T-helper 1 cell treated with Interleukin-12 subunit alpha and Interleukin-12 subunit beta and Interleukin-4 antibody, amounts not matched to agents 30 μg/mL and 1 μg/mL, for 36 hours (primary cell): ENCODE data around the gene DIP2C.
"Not testable (repeated sequence)": the region's sequence is repeated elsewhere in the genome, so short reads cannot be mapped to it uniquely, and the experiment has no call there.

ENCODE experiments used
- H3K27ac Mint-ChIP-seq: one replicate; pipeline ENCODE4 v1.8.0; 2021; ENCODE audit warnings: mild to moderate bottlenecking, mixed read lengths
- H3K27me3 Mint-ChIP-seq: one replicate; pipeline ENCODE4 v1.8.0; 2021; ENCODE audit warnings: low read depth, mixed read lengths
- H3K36me3 Mint-ChIP-seq: one replicate; pipeline ENCODE4 v1.8.0; 2021; ENCODE audit warnings: low read depth, mixed read lengths
- H3K4me1 Mint-ChIP-seq: one replicate; pipeline ENCODE4 v1.8.0; 2021; ENCODE audit warnings: low read depth, mixed read lengths
- H3K4me3 Mint-ChIP-seq: one replicate; pipeline ENCODE4 v1.8.0; 2021; ENCODE audit warnings: mild to moderate bottlenecking, moderate library complexity, mixed read lengths
- H3K9me3 Mint-ChIP-seq: one replicate; pipeline ENCODE4 v1.8.0; 2021; ENCODE audit warnings: mixed read lengths

Gene DIP2C

GRCh38 chr10:282294-283139 is 407.0 kb downstream of the DIP2C start:
- no peak overlapping the region for H3K27ac Mint-ChIP-seq

GRCh38 chr10:279655-280054 is 409.8 kb downstream of the DIP2C start:
- Mint-ChIP-seq H3K4me3 (no peak overlapping the region), H3K27ac (no peak overlapping the region), H3K9me3 (no peaks in the 10 kb centered on the region), H3K36me3 (peaks cover 4% of the 10 kb centered on the region), H3K27me3 (no peaks in the 10 kb centered on the region), H3K4me1 (peaks cover 17% of the 10 kb centered on the region)

More at GRCh38 chr10:282294-283139, 407.0 kb downstream of the DIP2C start:
- Mint-ChIP-seq H3K4me1 (peaks cover 17% of the 10 kb centered on the region), H3K27me3 (no peaks in the 10 kb centered on the region), H3K9me3 (no peaks in the 10 kb centered on the region), H3K4me3 (no peak overlapping the region), H3K36me3 (peaks cover 5% of the 10 kb centered on the region)

- Mint-ChIP-seq H3K4me1 (peaks cover 15% of the 10 kb centered on the region), H3K4me3 (no peak overlapping the region), H3K9me3 (no peaks in the 10 kb centered on the region), H3K27me3 (no peaks in the 10 kb centered on the region), H3K27ac (no peak overlapping the region), H3K36me3 (peaks cover 2% of the 10 kb centered on the region)
Observed at GRCh38 chr10:279232-279631, 410.2 kb downstream of the DIP2C start.

- Mint-ChIP-seq H3K4me1 (peaks cover 10% of the 10 kb centered on the region), H3K27ac (no peak overlapping the region), H3K9me3 (no peaks in the 10 kb centered on the region), H3K4me3 (no peak overlapping the region), H3K36me3 (no peaks in the 10 kb centered on the region), H3K27me3 (no peaks in the 10 kb centered on the region)
Observed at GRCh38 chr10:278707-279106, 410.8 kb downstream of the DIP2C start.

GRCh38 chr10:277963-278362 is 411.5 kb downstream of the DIP2C start:
- Mint-ChIP-seq H3K36me3 (no peaks in the 10 kb centered on the region), H3K9me3 (no peaks in the 10 kb centered on the region), H3K4me3 (no peak overlapping the region), H3K27ac (no peak overlapping the region), H3K4me1 (peaks cover 2% of the 10 kb centered on the region), H3K27me3 (no peaks in the 10 kb centered on the region)

- Mint-ChIP-seq H3K9me3 (no peaks in the 10 kb centered on the region), H3K4me3 (no peak overlapping the region), H3K27ac (no peak overlapping the region), H3K27me3 (no peaks in the 10 kb centered on the region), H3K36me3 (no peaks in the 10 kb centered on the region), H3K4me1 (no peaks in the 10 kb centered on the region)
Observed at GRCh38 chr10:275680-276079, 413.8 kb downstream of the DIP2C start.

- Mint-ChIP-seq H3K4me3 (no peak overlapping the region), H3K9me3 (no peaks in the 10 kb centered on the region), H3K27ac (no peak overlapping the region), H3K27me3 (no peaks in the 10 kb centered on the region), H3K4me1 (no peaks in the 10 kb centered on the region), H3K36me3 (no peaks in the 10 kb centered on the region)
Observed at GRCh38 chr10:274866-275265, 414.6 kb downstream of the DIP2C start.

GRCh38 chr10:273088-273487 is 416.4 kb downstream of the DIP2C start:
- no peak overlapping the region for H3K4me3 Mint-ChIP-seq
- H3K9me3 Mint-ChIP-seq: no peaks in the 10 kb centered on the region
- no peaks in the 10 kb centered on the region for H3K36me3 Mint-ChIP-seq
- no peak overlapping the region for H3K27ac Mint-ChIP-seq
- H3K4me1 Mint-ChIP-seq: no peaks in the 10 kb centered on the region
- H3K27me3 Mint-ChIP-seq: no peaks in the 10 kb centered on the region

GRCh38 chr10:271722-272121 is 417.7 kb downstream of the DIP2C start:
- Mint-ChIP-seq H3K36me3 (no peaks in the 10 kb centered on the region), H3K9me3 (no peaks in the 10 kb centered on the region), H3K27ac (no peak overlapping the region), H3K4me3 (no peak overlapping the region), H3K27me3 (no peaks in the 10 kb centered on the region), H3K4me1 (no peaks in the 10 kb centered on the region)

GRCh38 chr10:271201-271600 is 418.3 kb downstream of the DIP2C start:
- H3K9me3 Mint-ChIP-seq: no peaks in the 10 kb centered on the region
- H3K4me1 Mint-ChIP-seq: no peaks in the 10 kb centered on the region
- H3K27ac Mint-ChIP-seq: no peak overlapping the region
- H3K36me3 Mint-ChIP-seq: no peaks in the 10 kb centered on the region
- no peaks in the 10 kb centered on the region for H3K27me3 Mint-ChIP-seq
- H3K4me3 Mint-ChIP-seq: no peak overlapping the region

- Mint-ChIP-seq H3K4me3 (no peak overlapping the region), H3K9me3 (no peaks in the 10 kb centered on the region), H3K36me3 (no peaks in the 10 kb centered on the region), H3K27ac (no peak overlapping the region), H3K4me1 (no peaks in the 10 kb centered on the region), H3K27me3 (no peaks in the 10 kb centered on the region)
Observed at GRCh38 chr10:269440-270074, 419.9 kb downstream of the DIP2C start.

- Mint-ChIP-seq H3K27me3 (no peaks in the 10 kb centered on the region), H3K9me3 (no peaks in the 10 kb centered on the region), H3K27ac (no peak overlapping the region), H3K4me3 (no peak overlapping the region), H3K4me1 (no peaks in the 10 kb centered on the region), H3K36me3 (no peaks in the 10 kb centered on the region)
Observed at GRCh38 chr10:267705-268104, 421.8 kb downstream of the DIP2C start.

- no peaks in the 10 kb centered on the region for H3K4me1 Mint-ChIP-seq
- no peaks in the 10 kb centered on the region for H3K9me3 Mint-ChIP-seq
- H3K4me3 Mint-ChIP-seq: no peak overlapping the region
- no peaks in the 10 kb centered on the region for H3K36me3 Mint-ChIP-seq
- no peak overlapping the region for H3K27ac Mint-ChIP-seq
- H3K27me3 Mint-ChIP-seq: no peaks in the 10 kb centered on the region
Observed at GRCh38 chr10:266974-267425, 422.5 kb downstream of the DIP2C start.

- not testable (repeated sequence) for H3K27me3 Mint-ChIP-seq, H3K9me3 Mint-ChIP-seq, H3K4me1 Mint-ChIP-seq, H3K4me3 Mint-ChIP-seq, H3K27ac Mint-ChIP-seq, H3K36me3 Mint-ChIP-seq
Observed at GRCh38 chr10:265816-266588, 423.5 kb downstream of the DIP2C start.

GRCh38 chr10:265074-265440 is 424.4 kb downstream of the DIP2C start:
- H3K27ac Mint-ChIP-seq, H3K9me3 Mint-ChIP-seq, H3K36me3 Mint-ChIP-seq, H3K4me3 Mint-ChIP-seq, H3K4me1 Mint-ChIP-seq, H3K27me3 Mint-ChIP-seq: not testable (repeated sequence)
